Neural cell (in vitro differentiated cells): ENCODE data around the gene TRMT11.

Source experiments
- CTCF ChIP-seq: fragments of 450-650 bp; IDR thresholded peaks from 2 replicates; pipeline ENCODE4 v1.5.1; 2014; ENCODE audit warnings: antibody characterized with exemption, mild to moderate bottlenecking, moderate library complexity; ENCODE audit not compliant: poor library complexity, severe bottlenecking
- POLR2AphosphoS5 ChIP-seq: IDR thresholded peaks from 2 replicates; pipeline ENCODE4 v1.6.1; 2012

GRCh38 chr6:125989631-125990030, 3.3 kb downstream of the TRMT11 start:
- TF ChIP-seq CTCF (no peak), POLR2AphosphoS5 (no peak)
